SH-SY5Y (cell line): Measurements from ENCODE around the gene CCL4L2.

Experiments used
- GATA2 ChIP-seq: IDR thresholded peaks from 2 replicates; pipeline ENCODE4 v1.6.1; 2011; ENCODE audit warnings: mild to moderate bottlenecking, low read depth, low read length
- GATA3 ChIP-seq: IDR thresholded peaks from 2 replicates; pipeline ENCODE4 v1.6.1; 2011; ENCODE audit warnings: low read depth, mild to moderate bottlenecking, low read length, moderate library complexity

- TF ChIP-seq GATA2 = no peak
- TF ChIP-seq GATA3 = no peak
Measured at GRCh38 chr17:36209575-36209974, 1.3 kb upstream of the CCL4L2 start.
